ENCODE data around the gene CAMK2G.
"Not testable (repeated sequence)": the region's sequence is repeated elsewhere in the genome, so short reads cannot be mapped to it uniquely, and the experiment has no call there.

The CAMK2G gene

GRCh38 chr10:73894245-73894971, 20.1 kb upstream of the CAMK2G start:
- DNase-seq (ENCODE audit: insufficient read length, low spot score) (peak; percentile 72), FAIRE-seq (peak; percentile 85)
- no peak for TF ChIP-seq POLR2A (IDR thresholded peaks at IDR 0.05; ENCODE audit: low read depth, low read length)

DNA sequence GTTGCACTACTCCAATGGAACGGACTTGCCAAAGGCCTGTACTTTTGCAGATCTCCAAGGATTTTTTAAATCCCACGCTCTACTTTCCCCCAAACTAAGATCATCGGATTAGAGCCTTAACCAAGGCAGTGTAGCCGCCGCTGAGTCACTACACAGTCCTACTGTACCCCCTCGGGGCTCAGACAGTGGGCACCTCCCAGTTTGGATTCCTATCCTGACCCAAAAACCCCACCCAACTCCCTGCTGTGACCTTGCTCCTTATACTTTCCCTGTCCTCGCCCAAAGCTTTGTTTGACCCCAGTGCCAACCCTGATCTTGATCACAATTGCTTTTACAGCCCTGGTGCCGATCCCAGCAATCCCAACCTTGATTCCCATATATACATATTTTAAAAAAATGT, 19.1 kb upstream of the CAMK2G start:
- FAIRE-seq (peak; percentile 33), DNase-seq (ENCODE audit: insufficient read length, low spot score) (peak; percentile 44)
- no peak for TF ChIP-seq POLR2A (IDR thresholded peaks at IDR 0.05; ENCODE audit: low read depth, low read length)

- DNase-seq (ENCODE audit: insufficient read length, low spot score) (no peak), FAIRE-seq (no peak)
- no peak for TF ChIP-seq POLR2A (IDR thresholded peaks at IDR 0.05; ENCODE audit: low read depth, low read length)
Observed at GRCh38 chr10:73892310-73893030, 18.1 kb upstream of the CAMK2G start.

DNA sequence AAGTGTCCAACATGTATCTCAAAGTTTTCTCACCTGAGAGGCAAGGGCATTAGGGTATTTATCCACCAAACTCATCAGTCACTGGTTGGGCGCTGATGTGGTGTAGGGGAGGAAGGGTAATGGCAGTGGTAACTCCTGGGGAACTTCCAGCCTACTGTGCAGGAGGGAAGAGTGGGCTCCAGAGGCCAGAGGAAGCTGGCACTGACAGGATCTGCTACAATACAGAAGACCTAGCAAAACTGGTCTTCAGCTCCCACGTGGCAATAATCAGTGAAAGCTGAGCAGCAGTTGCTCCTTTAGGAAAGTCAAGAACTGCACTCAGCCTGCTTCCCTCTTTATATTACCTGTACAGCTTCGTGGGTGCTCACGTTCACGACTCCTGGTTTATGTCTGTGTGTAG, 17.2 kb upstream of the CAMK2G start:
- DNase-seq (ENCODE audit: insufficient read length, low spot score) (no peak), FAIRE-seq (no peak)
- no peak for TF ChIP-seq POLR2A (IDR thresholded peaks at IDR 0.05; ENCODE audit: low read depth, low read length)

GRCh38 chr10:73890830-73891229, 16.5 kb upstream of the CAMK2G start:
- not testable (repeated sequence) for FAIRE-seq; DNase-seq (ENCODE audit: insufficient read length, low spot score)

DNA sequence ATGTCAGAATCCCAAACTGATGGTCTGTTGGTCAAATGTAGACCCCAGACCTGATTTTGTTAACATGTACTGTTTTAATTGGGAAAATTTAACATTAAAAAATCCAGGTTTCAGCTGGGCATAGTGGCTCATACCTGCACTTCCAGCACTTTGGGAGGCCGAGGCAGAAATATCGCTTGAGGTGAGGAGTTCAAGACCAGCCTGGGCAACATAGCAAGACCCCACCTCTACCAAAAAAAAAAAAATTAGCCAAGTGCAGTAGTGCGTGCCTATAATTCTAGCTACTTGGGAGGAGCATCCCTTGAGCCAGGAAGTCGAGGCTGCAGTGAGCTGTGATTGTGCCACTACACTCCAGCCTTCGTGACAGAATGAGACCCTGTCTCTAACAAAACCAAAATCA, 15.9 kb upstream of the CAMK2G start:
- no peak for FAIRE-seq

DNA sequence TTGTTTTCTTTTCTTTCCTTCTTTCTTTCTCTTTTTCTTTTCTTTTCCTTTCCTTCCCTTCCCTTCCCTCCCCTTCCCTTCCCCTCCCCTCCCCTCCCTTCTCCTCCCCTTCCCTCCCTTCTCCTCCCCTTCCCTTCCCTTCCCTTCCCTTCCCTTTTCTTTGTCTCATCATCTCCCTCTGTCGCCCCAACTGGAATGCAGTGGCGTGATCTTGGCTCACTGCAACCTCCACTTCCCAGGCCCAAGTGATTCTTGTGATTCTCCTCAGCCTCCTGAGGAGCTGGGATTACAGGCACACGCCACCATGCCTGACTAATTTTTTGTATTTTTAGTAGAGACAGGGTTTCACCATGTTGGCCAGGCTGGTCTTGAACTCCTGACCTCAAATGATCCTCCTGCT, 15.1 kb upstream of the CAMK2G start:
- not testable (repeated sequence) for FAIRE-seq; DNase-seq (ENCODE audit: insufficient read length, low spot score)

More for the DNA sequence above, 15.9 kb upstream of the CAMK2G start:
- no peak for DNase-seq (ENCODE audit: insufficient read length, low spot score)
- TF ChIP-seq POLR2A (IDR thresholded peaks at IDR 0.05; ENCODE audit: low read depth, low read length), result no peak

DNA sequence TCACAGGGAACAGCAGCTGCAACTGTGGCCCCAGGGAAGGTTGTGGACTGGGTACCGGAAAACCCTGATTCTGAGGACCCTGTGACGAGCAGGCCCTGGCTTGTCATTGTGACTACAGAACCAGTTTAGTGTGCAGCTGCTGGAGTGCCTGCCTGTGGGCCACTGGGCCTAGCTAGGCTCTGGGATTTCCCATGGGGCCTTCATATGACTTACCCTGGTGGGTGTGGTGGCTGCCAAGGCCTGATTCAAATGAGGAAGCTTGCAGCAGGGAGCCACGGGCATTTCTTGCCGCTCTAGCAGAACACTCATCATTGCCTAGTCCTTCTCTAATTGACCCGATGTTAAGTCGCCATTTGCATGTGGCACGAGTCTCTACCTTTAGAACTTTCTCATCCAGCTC, 14.7 kb upstream of the CAMK2G start:
- peak; percentile 40 for DNase-seq (ENCODE audit: insufficient read length, low spot score)
- no peak for TF ChIP-seq POLR2A (IDR thresholded peaks at IDR 0.05; ENCODE audit: low read depth, low read length)
- no peak for FAIRE-seq

DNA sequence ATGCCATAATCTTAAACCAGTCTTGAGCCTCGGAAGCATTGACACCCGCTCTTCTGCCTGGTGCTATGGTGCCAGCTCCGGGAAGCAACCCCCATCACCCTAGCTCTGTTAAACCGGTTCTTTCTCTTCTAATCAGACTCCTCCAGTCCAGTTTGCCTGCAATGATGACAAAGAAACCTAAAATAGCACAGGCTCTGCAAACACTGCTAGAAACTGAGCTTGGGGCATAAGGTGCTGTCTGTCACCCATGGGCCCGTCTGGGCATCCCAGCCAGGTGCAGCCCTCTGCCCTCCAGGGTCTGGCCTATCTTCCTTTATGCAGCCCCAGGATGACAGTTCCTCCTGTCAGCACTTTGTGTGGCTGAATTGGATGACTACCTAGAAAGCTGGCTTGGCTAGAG, 14.2 kb upstream of the CAMK2G start:
- DNase-seq (ENCODE audit: insufficient read length, low spot score) (peak; percentile 5), FAIRE-seq (no peak)
- no peak for TF ChIP-seq POLR2A (IDR thresholded peaks at IDR 0.05; ENCODE audit: low read depth, low read length)

DNA sequence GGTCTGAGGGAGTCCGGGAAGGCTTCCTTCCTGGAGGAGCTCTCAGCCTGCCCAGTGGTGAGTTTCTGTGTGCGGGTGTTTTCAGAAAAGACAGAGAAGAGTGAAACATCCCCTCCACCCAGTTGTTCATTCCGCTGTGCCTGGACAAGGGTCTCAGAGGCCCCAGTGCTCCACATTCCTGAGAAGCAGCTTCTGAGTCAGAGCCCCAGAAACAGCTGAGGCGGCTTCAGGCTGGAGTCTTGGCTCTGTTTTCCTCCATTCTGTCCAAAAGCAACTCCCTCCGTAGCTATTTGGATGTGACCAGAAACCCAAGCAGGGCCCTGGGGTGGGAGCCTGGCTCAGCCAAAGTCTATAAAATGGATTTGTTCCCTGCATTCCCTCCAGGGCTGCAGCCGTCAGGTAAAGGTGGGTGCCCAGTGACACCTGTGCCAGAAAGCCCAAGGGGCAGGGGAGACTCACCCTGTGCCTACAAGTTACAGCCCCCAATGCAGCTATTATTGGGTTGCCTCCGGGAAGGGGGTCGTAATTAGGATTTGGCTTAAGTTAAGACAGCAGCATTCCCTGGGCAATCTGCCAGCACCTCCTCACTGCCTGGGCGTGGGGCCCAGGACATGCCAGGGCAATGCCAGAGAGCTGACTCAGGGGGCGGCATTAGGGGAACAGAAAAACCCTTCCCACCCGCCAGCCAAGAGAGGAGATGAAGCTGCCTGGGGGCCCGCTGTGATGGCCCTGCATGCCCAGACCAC, 13.1 kb upstream of the CAMK2G start:
- TF ChIP-seq POLR2A (IDR thresholded peaks at IDR 0.05; ENCODE audit: low read depth, low read length), result no peak
- FAIRE-seq (peak; percentile 70), DNase-seq (ENCODE audit: insufficient read length, low spot score) (peak; percentile 83)

DNA sequence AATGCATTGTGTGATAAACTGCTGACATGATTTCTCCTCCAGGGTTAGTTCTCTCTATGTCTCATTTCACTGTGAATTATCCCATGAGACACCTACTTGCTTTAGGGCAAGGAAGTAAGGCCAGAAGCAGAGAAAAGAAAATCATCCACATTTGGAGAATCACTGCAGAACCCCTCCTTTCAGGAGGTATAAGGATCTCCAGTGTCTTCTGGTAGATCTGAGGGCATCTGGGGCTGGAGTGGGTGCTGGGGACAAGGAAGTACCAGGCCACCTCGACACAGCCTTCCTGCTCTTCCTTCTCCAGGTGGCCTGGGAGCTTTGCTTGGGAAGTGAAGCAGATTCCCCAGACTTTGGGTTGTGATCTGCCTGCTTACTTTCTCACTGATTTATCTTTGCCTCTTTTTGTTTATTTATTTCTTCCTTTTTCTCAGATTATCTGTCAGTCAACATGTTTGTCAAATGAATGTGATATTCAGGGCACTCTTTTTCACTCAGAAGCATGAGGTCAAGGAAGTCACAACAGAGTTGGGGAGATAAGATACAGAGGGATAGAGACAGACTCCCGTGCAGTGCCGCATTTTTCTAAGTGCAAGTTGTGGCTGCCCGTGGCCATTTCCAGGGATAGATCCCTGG, 12.4 kb upstream of the CAMK2G start:
- no peak for FAIRE-seq
- no peak for TF ChIP-seq POLR2A (IDR thresholded peaks at IDR 0.05; ENCODE audit: low read depth, low read length)
- DNase-seq (ENCODE audit: insufficient read length, low spot score), result peak; percentile 7

- FAIRE-seq (peak; percentile 84), DNase-seq (ENCODE audit: insufficient read length, low spot score) (peak; percentile 85)
Observed at GRCh38 chr10:73886085-73886529, 11.8 kb upstream of the CAMK2G start.

GRCh38 chr10:73884017-73884416, 9.7 kb upstream of the CAMK2G start:
- no peak for TF ChIP-seq POLR2A (IDR thresholded peaks at IDR 0.05; ENCODE audit: low read depth, low read length)
- FAIRE-seq (no peak), DNase-seq (ENCODE audit: insufficient read length, low spot score) (no peak)

More at GRCh38 chr10:73886085-73886529, 11.8 kb upstream of the CAMK2G start:
- no peak for TF ChIP-seq POLR2A (IDR thresholded peaks at IDR 0.05; ENCODE audit: low read depth, low read length)

Measured in H54 (cell line).